IMR-90 (cell line): Measurements from ENCODE around the gene HES1.

Source experiments
- CEBPB ChIP-seq: IDR thresholded peaks from 2 replicates; pipeline ENCODE4 v1.6.1; 2012; ENCODE audit warnings: low read depth, low read length, improper control_type of control experiment
- CHD1 ChIP-seq: IDR thresholded peaks from 2 replicates; pipeline ENCODE4 v1.6.1; 2012; ENCODE audit warnings: low read depth, low read length, improper control_type of control experiment
- CTCF ChIP-seq: conservative IDR thresholded peaks from 2 replicates; pipeline ENCODE4 v1.5.1; 2012; ENCODE audit warnings: mild to moderate bottlenecking, low read depth, low read length, improper control_type of control experiment
- FOS ChIP-seq: fragments of 150-350 bp; IDR thresholded peaks from 2 replicates; pipeline ENCODE4 v1.6.1; 2016; ENCODE audit warnings: low read depth, low read length
- MAZ ChIP-seq: IDR thresholded peaks from 2 replicates; pipeline ENCODE4 v1.6.1; 2012; ENCODE audit warnings: low read depth, mild to moderate bottlenecking, low read length, improper control_type of control experiment, moderate library complexity, borderline replicate concordance
- MXI1 ChIP-seq: IDR thresholded peaks from 2 replicates; pipeline ENCODE4 v1.6.1; 2012; ENCODE audit warnings: low read depth, mild to moderate bottlenecking, low read length, moderate library complexity, borderline replicate concordance
- NFE2L2 ChIP-seq: fragments of 150-350 bp; IDR thresholded peaks from 2 replicates; pipeline ENCODE4 v1.6.1; 2016; ENCODE audit warnings: low read depth, mild to moderate bottlenecking, low read length
- POLR2A ChIP-seq: IDR thresholded peaks from 2 replicates; pipeline ENCODE4 v1.6.1; 2012; ENCODE audit warnings: mild to moderate bottlenecking, low read depth, low read length
- RAD21 ChIP-seq: IDR thresholded peaks from 2 replicates; pipeline ENCODE4 v1.6.1; 2012; ENCODE audit warnings: low read length, improper control_type of control experiment
- RFX5 ChIP-seq: IDR thresholded peaks from 2 replicates; pipeline ENCODE4 v1.8.0; 2012; ENCODE audit warnings: low read depth, mild to moderate bottlenecking, low read length, moderate library complexity
- SMC3 ChIP-seq: fragments of 150-350 bp; IDR thresholded peaks from 2 replicates; pipeline ENCODE4 v1.6.1; 2016; ENCODE audit warnings: low read depth, mild to moderate bottlenecking, antibody characterized with exemption, low read length, moderate library complexity
- TF ChIP-seq, protein P1 (sequence below): fragments of 150-350 bp; IDR thresholded peaks from 2 replicates; pipeline ENCODE4 v1.6.1; 2017; ENCODE audit warnings: mild to moderate bottlenecking, antibody characterized with exemption, low read length, low read depth

DNA sequence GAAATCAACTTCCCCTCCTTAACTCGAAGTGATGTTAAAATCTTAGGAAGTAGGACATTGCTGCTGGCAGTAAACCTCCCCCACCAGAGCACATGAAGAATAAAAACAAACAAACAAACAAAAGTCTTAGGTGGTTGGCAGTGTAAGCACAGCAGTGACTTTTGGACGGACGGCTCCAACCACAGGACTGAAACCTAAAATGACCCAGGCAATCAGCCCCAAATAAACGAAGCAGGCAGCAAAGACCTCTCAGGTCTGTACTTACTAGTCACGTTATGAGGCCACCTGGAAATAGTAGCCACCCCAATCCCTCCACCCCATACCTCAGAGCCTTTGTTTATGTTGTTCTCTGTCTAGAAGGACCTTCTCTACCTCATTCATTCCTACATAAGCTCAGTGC, 33.5 kb upstream of the HES1 start:
- no peak for TF ChIP-seq CTCF
- TF ChIP-seq MXI1: no peak
- no peak for TF ChIP-seq POLR2A
- TF ChIP-seq SMC3: no peak
- TF ChIP-seq RFX5: no peak
- TF ChIP-seq RAD21: no peak
- TF ChIP-seq, protein P1, sequence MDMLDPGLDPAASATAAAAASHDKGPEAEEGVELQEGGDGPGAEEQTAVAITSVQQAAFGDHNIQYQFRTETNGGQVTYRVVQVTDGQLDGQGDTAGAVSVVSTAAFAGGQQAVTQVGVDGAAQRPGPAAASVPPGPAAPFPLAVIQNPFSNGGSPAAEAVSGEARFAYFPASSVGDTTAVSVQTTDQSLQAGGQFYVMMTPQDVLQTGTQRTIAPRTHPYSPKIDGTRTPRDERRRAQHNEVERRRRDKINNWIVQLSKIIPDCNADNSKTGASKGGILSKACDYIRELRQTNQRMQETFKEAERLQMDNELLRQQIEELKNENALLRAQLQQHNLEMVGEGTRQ: no peak
- no peak for TF ChIP-seq NFE2L2
- TF ChIP-seq FOS: no peak
- TF ChIP-seq CHD1: no peak
- no peak for TF ChIP-seq CEBPB
- no peak for TF ChIP-seq MAZ
